D721Med (cell line): ENCODE data around the gene YEATS4.

Source experiments
- DNase-seq: peaks from one replicate; pipeline ENCODE4 v3.0.0; 2011; ENCODE audit warnings: low spot score; ENCODE audit not compliant: insufficient read length
- FAIRE-seq: peaks from 2 replicates; lab custom pipeline; 2011; peaks lifted over from hg19 to GRCh38; lab: Jason Lieb, UNC
- CTCF ChIP-seq: IDR thresholded peaks from 2 replicates; pipeline ENCODE4 v1.5.1; 2012; ENCODE audit warnings: mild to moderate bottlenecking, control low read depth; ENCODE audit not compliant: insufficient read depth; ENCODE audit errors: missing control alignments

The YEATS4 gene

GRCh38 chr12:69360348-69360672 lies 767 bp downstream of the YEATS4 start:
- TF ChIP-seq CTCF: no peak
- DNase-seq: no peak
- no peak for FAIRE-seq

- TF ChIP-seq CTCF: no peak
- no peak for FAIRE-seq
- no peak for DNase-seq
Observed at GRCh38 chr12:69366796-69367195, 7.3 kb downstream of the YEATS4 start.

- no peak for DNase-seq
- no peak for TF ChIP-seq CTCF
- FAIRE-seq: no peak
Observed at GRCh38 chr12:69368171-69368570, 8.6 kb downstream of the YEATS4 start.

GRCh38 chr12:69383074-69383473 lies 23.5 kb downstream of the YEATS4 start:
- no peak for FAIRE-seq
- TF ChIP-seq CTCF: no peak
- DNase-seq: no peak

- TF ChIP-seq CTCF: no peak
- no peak for FAIRE-seq
- no peak for DNase-seq
Observed at GRCh38 chr12:69385038-69385437, 25.5 kb downstream of the YEATS4 start.

GRCh38 chr12:69386921-69387320 lies 27.4 kb downstream of the YEATS4 start:
- DNase-seq (no peak), FAIRE-seq (no peak)
- TF ChIP-seq CTCF: no peak

GRCh38 chr12:69388371-69388770 lies 28.8 kb downstream of the YEATS4 start:
- DNase-seq (no peak), FAIRE-seq (no peak)
- TF ChIP-seq CTCF: peak; percentile 50
